CD4-positive, alpha-beta T cell treated with Interferon alpha-2 for 1 hour (primary cell): ENCODE results near the gene DIP2C.
A peak's percentile ranks its signal among the peaks of the same experiment; 100 is the strongest.
"Not testable (repeated sequence)": the region's sequence is repeated elsewhere in the genome, so short reads cannot be mapped to it uniquely, and the experiment has no call there.

Experiments
- DNase-seq, 2 donors: peaks; one replicate each; pipeline ENCODE4 v3.0.0-alpha.2; 2020 to 2022

Gene DIP2C

GRCh38 chr10:343231-344220 lies 345.9 kb downstream of the DIP2C start:
- no peak for DNase-seq

- DNase-seq = no peak
Measured at GRCh38 chr10:341081-341740, 348.3 kb downstream of the DIP2C start.

- no peak for DNase-seq
Measured at GRCh38 chr10:340646-341045, 348.8 kb downstream of the DIP2C start.

- no peak for DNase-seq
Measured at GRCh38 chr10:339038-339391, 350.5 kb downstream of the DIP2C start.

- DNase-seq = no peak
Measured at GRCh38 chr10:338171-339037, 351.1 kb downstream of the DIP2C start.

GRCh38 chr10:336247-336646 lies 353.2 kb downstream of the DIP2C start:
- DNase-seq = no peak

- DNase-seq = no peak
Measured at GRCh38 chr10:335151-335800, 354.2 kb downstream of the DIP2C start.

- no peak for DNase-seq
Measured at GRCh38 chr10:331186-331585, 358.3 kb downstream of the DIP2C start.

GRCh38 chr10:329361-330099 lies 359.9 kb downstream of the DIP2C start:
- DNase-seq = peak in 1 of 2 donors; percentile 16

- DNase-seq = no peak
Measured at GRCh38 chr10:327889-328852, 361.3 kb downstream of the DIP2C start.

GRCh38 chr10:326894-327635 lies 362.4 kb downstream of the DIP2C start:
- no peak for DNase-seq

- no peak for DNase-seq
Measured at GRCh38 chr10:326350-326749, 363.1 kb downstream of the DIP2C start.

- no peak for DNase-seq
Measured at GRCh38 chr10:325282-325681, 364.2 kb downstream of the DIP2C start.

GRCh38 chr10:324593-324992 lies 364.9 kb downstream of the DIP2C start:
- DNase-seq = peak in 1 of 2 donors; percentile 10

GRCh38 chr10:323651-324293 lies 365.7 kb downstream of the DIP2C start:
- DNase-seq = peak; percentile 33 to 55

GRCh38 chr10:323046-323445 lies 366.4 kb downstream of the DIP2C start:
- DNase-seq = not testable (repeated sequence)

- no peak for DNase-seq
Measured at GRCh38 chr10:320771-321170, 368.7 kb downstream of the DIP2C start.

- no peak for DNase-seq
Measured at GRCh38 chr10:317926-318325, 371.5 kb downstream of the DIP2C start.

- DNase-seq = peak; percentile 11 to 62
Measured at GRCh38 chr10:317271-317769, 372.1 kb downstream of the DIP2C start.
